ENCODE results near the gene SHROOM3. TPM values are rescaled to one million over a fixed set of nuclear protein-coding genes. Genes with fewer than 3 reads are reported as not detected.

SHROOM3 gene
- total RNA-seq, 1 donor from 2014 or later = 54.9 TPM

- TF ChIP-seq CTCF (IDR thresholded peaks at IDR 0.05; ENCODE audit: unreplicated experiment) = peak; percentile 81
- DNase-seq (ENCODE audit: low spot score, unreplicated experiment) = no peak
- H3K36me3 Mint-ChIP-seq (ENCODE audit: insufficient read depth) = no peaks in the 10 kb centered on the region
Observed at GRCh38 chr4:76504613-76505465, 69.8 kb downstream of the SHROOM3 start.

GRCh38 chr4:76511947-76512346, 76.9 kb downstream of the SHROOM3 start:
- peak overlapping the region; percentile 21 for H3K27ac Mint-ChIP-seq

More at GRCh38 chr4:76504613-76505465, 69.8 kb downstream of the SHROOM3 start:
- Mint-ChIP-seq H3K4me1 (ENCODE audit: low read depth) (no peaks in the 10 kb centered on the region), H3K27ac (no peak overlapping the region), H3K9me3 (ENCODE audit: low read depth) (no peaks in the 10 kb centered on the region), H3K4me3 (ENCODE audit: low read depth) (no peak overlapping the region), H3K27me3 (no peaks in the 10 kb centered on the region)

GRCh38 chr4:76513482-76513881, 78.5 kb downstream of the SHROOM3 start:
- Mint-ChIP-seq H3K36me3 (ENCODE audit: insufficient read depth) (no peaks in the 10 kb centered on the region), H3K4me3 (ENCODE audit: low read depth) (no peak overlapping the region), H3K27ac (no peak overlapping the region), H3K4me1 (ENCODE audit: low read depth) (peaks cover 10% of the 10 kb centered on the region), H3K9me3 (ENCODE audit: low read depth) (no peaks in the 10 kb centered on the region), H3K27me3 (no peaks in the 10 kb centered on the region)
- TF ChIP-seq CTCF (IDR thresholded peaks at IDR 0.05; ENCODE audit: unreplicated experiment) = no peak
- no peak for DNase-seq (ENCODE audit: low spot score, unreplicated experiment)

More at GRCh38 chr4:76511947-76512346, 76.9 kb downstream of the SHROOM3 start:
- Mint-ChIP-seq H3K4me3 (ENCODE audit: low read depth) (no peak overlapping the region), H3K9me3 (ENCODE audit: low read depth) (no peaks in the 10 kb centered on the region), H3K4me1 (ENCODE audit: low read depth) (peaks cover 10% of the 10 kb centered on the region), H3K36me3 (ENCODE audit: insufficient read depth) (no peaks in the 10 kb centered on the region), H3K27me3 (no peaks in the 10 kb centered on the region)
- DNase-seq (ENCODE audit: low spot score, unreplicated experiment) = no peak
- TF ChIP-seq CTCF (IDR thresholded peaks at IDR 0.05; ENCODE audit: unreplicated experiment) = no peak

- no peak overlapping the region for H3K27ac Mint-ChIP-seq
- no peak for TF ChIP-seq CTCF (IDR thresholded peaks at IDR 0.05; ENCODE audit: unreplicated experiment)
- H3K4me3 Mint-ChIP-seq (ENCODE audit: low read depth) = no peak overlapping the region
- H3K36me3 Mint-ChIP-seq (ENCODE audit: insufficient read depth) = no peaks in the 10 kb centered on the region
- peaks cover 10% of the 10 kb centered on the region for H3K4me1 Mint-ChIP-seq (ENCODE audit: low read depth)
- no peak for DNase-seq (ENCODE audit: low spot score, unreplicated experiment)
- H3K27me3 Mint-ChIP-seq = no peaks in the 10 kb centered on the region
- no peaks in the 10 kb centered on the region for H3K9me3 Mint-ChIP-seq (ENCODE audit: low read depth)
Observed at GRCh38 chr4:76514087-76514486, 79.1 kb downstream of the SHROOM3 start.

- no peaks in the 10 kb centered on the region for H3K36me3 Mint-ChIP-seq (ENCODE audit: insufficient read depth)
- H3K9me3 Mint-ChIP-seq (ENCODE audit: low read depth) = peaks cover 3% of the 10 kb centered on the region
- no peaks in the 10 kb centered on the region for H3K27me3 Mint-ChIP-seq
- TF ChIP-seq CTCF (IDR thresholded peaks at IDR 0.05; ENCODE audit: unreplicated experiment) = no peak
- H3K27ac Mint-ChIP-seq = no peak overlapping the region
- H3K4me1 Mint-ChIP-seq (ENCODE audit: low read depth) = peaks cover 10% of the 10 kb centered on the region
- H3K4me3 Mint-ChIP-seq (ENCODE audit: low read depth) = no peak overlapping the region
- DNase-seq (ENCODE audit: low spot score, unreplicated experiment) = no peak
Observed at GRCh38 chr4:76515975-76516843, 81.2 kb downstream of the SHROOM3 start.

All from progenitor cell of endocrine pancreas (in vitro differentiated cells).